Trophoblast cell (in vitro differentiated cells and primary cell): ENCODE results near the gene ZNF439.
"Not testable (repeated sequence)": the region's sequence is repeated elsewhere in the genome, so short reads cannot be mapped to it uniquely, and the experiment has no call there.

ENCODE experiments used
- DNase-seq, 2 donors: peaks; one replicate each; pipeline ENCODE4 v3.0.0-alpha.2; 2016
- H2AFZ ChIP-seq: 2 replicates; pipeline ENCODE4 v1.6.1; 2013; ENCODE audit warnings: low read length, moderate library complexity, mild to moderate bottlenecking; ENCODE audit not compliant: insufficient read depth, poor library complexity
- H2AK5ac ChIP-seq: 2 replicates; pipeline ENCODE4 v1.6.1; 2013; ENCODE audit warnings: mild to moderate bottlenecking, low read length
- H2BK120ac ChIP-seq: 2 replicates; pipeline ENCODE4 v1.6.1; 2013; ENCODE audit warnings: low read length, mild to moderate bottlenecking, moderate library complexity; ENCODE audit not compliant: insufficient read depth, poor library complexity
- H2BK12ac ChIP-seq: 2 replicates; pipeline ENCODE4 v1.6.1; 2013; ENCODE audit warnings: mild to moderate bottlenecking, low read length, moderate library complexity
- H2BK5ac ChIP-seq: 2 replicates; pipeline ENCODE4 v1.6.1; 2013; ENCODE audit warnings: low read length, low read depth, moderate library complexity, mild to moderate bottlenecking; ENCODE audit not compliant: poor library complexity
- H3K14ac ChIP-seq: 2 replicates; pipeline ENCODE4 v1.6.1; 2013; ENCODE audit warnings: mild to moderate bottlenecking, low read length
- H3K18ac ChIP-seq: 2 replicates; pipeline ENCODE4 v1.6.1; 2013; ENCODE audit warnings: mild to moderate bottlenecking, low read length
- H3K23ac ChIP-seq: 2 replicates; pipeline ENCODE4 v1.6.1; 2013; ENCODE audit warnings: low read length
- H3K27ac ChIP-seq: 2 replicates; pipeline ENCODE4 v1.5.1; 2013; ENCODE audit warnings: low read depth, mild to moderate bottlenecking, inconsistent platforms, low read length, moderate library complexity
- H3K27me3 ChIP-seq: 2 replicates; pipeline ENCODE4 v1.6.1; 2013; ENCODE audit warnings: inconsistent platforms, mild to moderate bottlenecking, low read length, moderate library complexity; ENCODE audit not compliant: insufficient read depth
- H3K36me3 ChIP-seq, 2 experiments: 1 replicate in 1 of 2; 2 replicates in 1 of 2; pipeline ENCODE4 v1.6.1; 2013; ENCODE audit warnings: low read length in 2 of 2, mild to moderate bottlenecking in 2 of 2, moderate library complexity in 1 of 2; ENCODE audit not compliant: insufficient read depth in 2 of 2, control insufficient read depth in 1 of 2
- H3K4ac ChIP-seq: 2 replicates; pipeline ENCODE4 v1.6.1; 2013; ENCODE audit warnings: low read depth, mild to moderate bottlenecking, low read length, moderate library complexity
- H3K4me1 ChIP-seq, 2 experiments: 1 replicate in 1 of 2; 2 replicates in 1 of 2; pipeline ENCODE4 v1.6.1; 2013; ENCODE audit warnings: low read length in 2 of 2, mild to moderate bottlenecking in 2 of 2, moderate library complexity in 1 of 2; ENCODE audit not compliant: insufficient read depth in 2 of 2, control insufficient read depth in 1 of 2
- H3K4me2 ChIP-seq: 2 replicates; pipeline ENCODE4 v1.6.1; 2013; ENCODE audit warnings: inconsistent platforms, mild to moderate bottlenecking, low read length, moderate library complexity
- H3K4me3 ChIP-seq: 2 replicates; pipeline ENCODE4 v1.5.1; 2013; ENCODE audit warnings: mild to moderate bottlenecking, low read depth, low read length, inconsistent platforms
- H3K79me1 ChIP-seq: one replicate; pipeline ENCODE4 v1.6.1; 2013; ENCODE audit warnings: low read length
- H3K79me2 ChIP-seq: 2 replicates; pipeline ENCODE4 v1.6.1; 2013; ENCODE audit warnings: low read length, mild to moderate bottlenecking; ENCODE audit not compliant: control insufficient read depth, insufficient read depth, poor library complexity
- H3K9ac ChIP-seq: 2 replicates; pipeline ENCODE4 v1.6.1; 2013; ENCODE audit warnings: mild to moderate bottlenecking, low read length
- H3K9me3 ChIP-seq: 2 replicates; pipeline ENCODE4 v1.6.1; 2013; ENCODE audit warnings: low read depth, mild to moderate bottlenecking, control low read depth, inconsistent platforms, low read length; ENCODE audit not compliant: insufficient read depth
- H4K12ac ChIP-seq: 2 replicates; pipeline ENCODE4 v1.6.1; 2013; ENCODE audit warnings: low read depth, mild to moderate bottlenecking, low read length, moderate library complexity
- H4K8ac ChIP-seq: 2 replicates; pipeline ENCODE4 v1.6.1; 2013; ENCODE audit warnings: low read depth, mild to moderate bottlenecking, low read length, moderate library complexity
- H4K91ac ChIP-seq: one replicate; pipeline ENCODE4 v1.6.1; 2013; ENCODE audit warnings: low read depth, mild to moderate bottlenecking, low read length, moderate library complexity
- WGBS: extraction: QIAGEN DNeasy Blood & Tissue Kit; methylation state at CpG from one replicate; pipeline ENCODE4 v1.1.7; 2013; ENCODE audit warnings: missing lambda C conversion rate; ENCODE audit not compliant: insufficient read length, insufficient coverage; ENCODE audit errors: extremely low coverage; 5-methylcytosine and 5-hydroxymethylcytosine counted together

Gene ZNF439

GRCh38 chr19:11887611-11888531 lies 39.3 kb downstream of the ZNF439 start, which contains the start of gene ZNF69:
Gene ZNF69 (plus strand): TSS chr19:11887782. CDS start chr19:11887924, 142 bp downstream.
- peak within 1 kb of the TSS; percentile 91 for H4K91ac ChIP-seq
- H3K27me3 ChIP-seq = no peaks in the 10 kb centered on the region
- H3K4ac ChIP-seq = peak within 1 kb of the TSS; percentile 76
- peak within 1 kb of the TSS; percentile 85 for H3K18ac ChIP-seq
- H3K36me3 ChIP-seq = peaks cover 2% of the 10 kb centered on the region in 2 experiments
- peak within 1 kb of the TSS; percentile 78 for H2AFZ ChIP-seq
- peak within 1 kb of the TSS; percentile 25 for H3K9ac ChIP-seq
- peak within 1 kb of the TSS; percentile 18 for H2AK5ac ChIP-seq
- H3K23ac ChIP-seq = no peak within 1 kb of the TSS
- peaks cover 4% of the 10 kb centered on the region for H3K79me2 ChIP-seq
- H3K9me3 ChIP-seq = peaks cover 2% of the 10 kb centered on the region
- peak within 1 kb of the TSS; percentile 31 for H2BK12ac ChIP-seq
- H3K4me3 ChIP-seq = peak within 1 kb of the TSS; percentile 86
- peak within 1 kb of the TSS; percentile 56 for H3K4me2 ChIP-seq
- peak within 1 kb of the TSS; percentile 75 for H4K8ac ChIP-seq
- DNase-seq = peak; percentile 91 to 93
- peak within 1 kb of the TSS; percentile 96 for H3K27ac ChIP-seq
- peaks cover 11% of the 10 kb centered on the region for H3K79me1 ChIP-seq
- H2BK120ac ChIP-seq = peak within 1 kb of the TSS; percentile 86
- peak within 1 kb of the TSS; percentile 97 for H2BK5ac ChIP-seq
- no CpG with 5 or more reads among the region's 56 CpGs for WGBS
- peak within 1 kb of the TSS; percentile 90 for H3K14ac ChIP-seq
- peaks cover 9 to 13% of the 10 kb centered on the region in 2 experiments for H3K4me1 ChIP-seq
- H4K12ac ChIP-seq = peak within 1 kb of the TSS; percentile 78

GRCh38 chr19:11889901-11890300 lies 41.4 kb downstream of the ZNF439 start:
- not testable (repeated sequence) for H3K79me2 ChIP-seq, H2AK5ac ChIP-seq, H3K4me3 ChIP-seq, H3K27ac ChIP-seq, H4K91ac ChIP-seq, H3K18ac ChIP-seq, H2BK12ac ChIP-seq, H2BK5ac ChIP-seq, H4K8ac ChIP-seq, H4K12ac ChIP-seq, H3K14ac ChIP-seq, H2BK120ac ChIP-seq, H3K27me3 ChIP-seq, H3K4ac ChIP-seq, H2AFZ ChIP-seq, H3K9me3 ChIP-seq, H3K23ac ChIP-seq, H3K9ac ChIP-seq
- WGBS = no CpG with 5 or more reads among the region's 6 CpGs
- peak; percentile 38 to 74 for DNase-seq
- H3K79me1 ChIP-seq = peaks cover 11% of the 10 kb centered on the region
- H3K4me1 ChIP-seq = peaks cover 9 to 16% of the 10 kb centered on the region in 2 experiments
- H3K4me2 ChIP-seq = peak overlapping the region; percentile 53
- H3K36me3 ChIP-seq = peaks cover 8 to 14% of the 10 kb centered on the region in 2 experiments

- Histone ChIP-seq H2BK12ac (no peak overlapping the region), H3K4me3 (no peak overlapping the region), H3K27ac (no peak overlapping the region), H2AK5ac (no peak overlapping the region), H3K36me3 (peaks cover 12 to 20% of the 10 kb centered on the region in 2 experiments), H2AFZ (no peak overlapping the region), H3K14ac (no peak overlapping the region), H3K4me2 (no peak overlapping the region), H4K12ac (no peak overlapping the region), H3K9me3 (peaks cover 8% of the 10 kb centered on the region), H3K27me3 (no peaks in the 10 kb centered on the region), H2BK5ac (no peak overlapping the region), H3K79me1 (peaks cover 11% of the 10 kb centered on the region), H4K91ac (no peak overlapping the region), H2BK120ac (no peak overlapping the region), H3K18ac (no peak overlapping the region), H3K4ac (no peak overlapping the region), H3K79me2 (peaks cover 4% of the 10 kb centered on the region), H3K23ac (no peak overlapping the region), H3K4me1 (peaks cover 9 to 16% of the 10 kb centered on the region in 2 experiments), H4K8ac (no peak overlapping the region), H3K9ac (no peak overlapping the region)
- no CpG with 5 or more reads among the region's 5 CpGs for WGBS
- DNase-seq = no peak
Observed at GRCh38 chr19:11890634-11891033, 42.1 kb downstream of the ZNF439 start.

GRCh38 chr19:11894851-11895250 lies 46.3 kb downstream of the ZNF439 start:
- DNase-seq = peak; percentile 30 to 44
- Histone ChIP-seq H2AFZ (no peak overlapping the region), H2BK12ac (no peak overlapping the region), H3K23ac (no peak overlapping the region), H2AK5ac (no peak overlapping the region), H3K27ac (no peak overlapping the region), H3K9me3 (peaks cover 10% of the 10 kb centered on the region), H3K14ac (no peak overlapping the region), H2BK120ac (no peak overlapping the region), H3K18ac (no peak overlapping the region), H2BK5ac (no peak overlapping the region), H3K79me2 (no peaks in the 10 kb centered on the region), H3K4me2 (no peak overlapping the region), H4K91ac (no peak overlapping the region), H4K8ac (no peak overlapping the region), H4K12ac (no peak overlapping the region), H3K36me3 (peaks cover 19 to 23% of the 10 kb centered on the region in 2 experiments), H3K79me1 (no peaks in the 10 kb centered on the region), H3K4me1 (peaks cover 2 to 6% of the 10 kb centered on the region in 2 experiments), H3K9ac (no peak overlapping the region), H3K27me3 (no peaks in the 10 kb centered on the region), H3K4me3 (no peak overlapping the region), H3K4ac (no peak overlapping the region)
- no CpG with 5 or more reads among the region's 6 CpGs for WGBS
